Glutamatergic neuron (in vitro differentiated cells): ENCODE measurements around the gene OR10D3. TPM values are rescaled to one million over a fixed set of nuclear protein-coding genes. Genes with fewer than 3 reads are reported as not detected.

Experiments
- DNase-seq: peaks from one replicate; pipeline ENCODE4 v3.0.0; 2022
- H3K27ac Mint-ChIP-seq: one replicate; pipeline ENCODE4 v1.8.0; 2020; ENCODE audit warnings: mild to moderate bottlenecking, mixed read lengths, inconsistent platforms; ENCODE audit not compliant: unreplicated experiment
- H3K27me3 Mint-ChIP-seq: one replicate; pipeline ENCODE4 v1.8.0; 2020; ENCODE audit warnings: mild to moderate bottlenecking, moderate library complexity, mixed read lengths, inconsistent platforms; ENCODE audit not compliant: unreplicated experiment
- H3K36me3 Mint-ChIP-seq: one replicate; pipeline ENCODE4 v1.8.0; 2020; ENCODE audit warnings: mild to moderate bottlenecking, mixed read lengths, inconsistent platforms; ENCODE audit not compliant: unreplicated experiment
- H3K4me1 Mint-ChIP-seq: one replicate; pipeline ENCODE4 v1.8.0; 2020; ENCODE audit warnings: mild to moderate bottlenecking, low read depth, mixed read lengths, inconsistent platforms; ENCODE audit not compliant: unreplicated experiment
- H3K4me3 Mint-ChIP-seq: one replicate; pipeline ENCODE4 v1.8.0; 2020; ENCODE audit warnings: mild to moderate bottlenecking, mixed read lengths, inconsistent platforms; ENCODE audit not compliant: unreplicated experiment
- H3K9me3 Mint-ChIP-seq: one replicate; pipeline ENCODE4 v1.8.0; 2020; ENCODE audit warnings: mild to moderate bottlenecking, moderate library complexity, mixed read lengths, inconsistent platforms; ENCODE audit not compliant: unreplicated experiment
- total RNA-seq: library from RNA; stranded (reverse); fragmentation: NEBNext Ultra II Directional; extraction: Animal tissue kit (Norgen Biotek cat#: 25700); gene quantifications from one replicate; pipeline ENCODE4 v1.2.1, GENCODE V29; 2021; ENCODE audit not compliant: unreplicated experiment
- TF ChIP-seq, protein P1 (sequence below): fragments of 200-600 bp; sonication (generic); IDR thresholded peaks from one replicate; pipeline ENCODE4 v1.5.0; 2021; ENCODE audit not compliant: partially characterized antibody, unreplicated experiment

The OR10D3 gene
- total RNA-seq, 1 donor from 2014 or later = 0.29 TPM

DNA sequence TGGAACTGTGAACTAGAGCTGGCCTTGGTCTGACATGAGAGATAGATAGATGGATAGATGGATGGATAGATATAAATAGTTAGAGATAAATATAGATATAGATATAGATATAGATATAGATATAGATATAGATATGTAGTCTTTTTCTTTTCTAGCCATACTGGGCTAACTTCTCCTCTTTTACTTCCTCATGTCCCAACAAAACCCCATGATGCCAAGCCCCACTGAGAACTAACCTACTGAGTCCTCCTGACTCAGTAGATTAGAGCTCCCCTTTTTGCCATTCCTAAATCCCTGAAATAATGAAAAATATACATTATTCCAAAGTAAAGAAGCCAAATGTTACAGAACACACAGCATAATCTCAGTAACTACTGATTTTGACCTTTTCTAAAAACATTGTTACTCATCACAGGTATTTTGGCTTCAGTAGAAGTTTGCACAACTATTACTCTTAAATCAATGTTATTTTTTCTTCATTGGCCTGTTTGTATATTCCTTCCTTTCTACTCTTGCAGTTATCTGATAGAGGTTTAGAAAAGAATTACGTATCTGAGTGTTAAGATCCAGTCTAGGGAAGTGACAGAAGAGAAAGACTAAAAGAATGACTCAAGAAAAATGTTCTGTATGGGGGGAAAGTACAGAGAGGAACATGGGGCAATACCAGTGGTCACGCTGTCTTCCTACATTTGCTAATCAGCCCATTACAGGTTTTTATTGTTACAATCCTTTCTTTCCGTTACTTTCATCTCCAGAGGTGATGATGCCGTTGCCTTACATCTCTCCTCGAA lies 6.0 kb upstream of the OR10D3 start:
- H3K36me3 Mint-ChIP-seq = no peaks in the 10 kb centered on the region
- H3K27ac Mint-ChIP-seq = no peak overlapping the region
- H3K27me3 Mint-ChIP-seq = no peaks in the 10 kb centered on the region

DNA sequence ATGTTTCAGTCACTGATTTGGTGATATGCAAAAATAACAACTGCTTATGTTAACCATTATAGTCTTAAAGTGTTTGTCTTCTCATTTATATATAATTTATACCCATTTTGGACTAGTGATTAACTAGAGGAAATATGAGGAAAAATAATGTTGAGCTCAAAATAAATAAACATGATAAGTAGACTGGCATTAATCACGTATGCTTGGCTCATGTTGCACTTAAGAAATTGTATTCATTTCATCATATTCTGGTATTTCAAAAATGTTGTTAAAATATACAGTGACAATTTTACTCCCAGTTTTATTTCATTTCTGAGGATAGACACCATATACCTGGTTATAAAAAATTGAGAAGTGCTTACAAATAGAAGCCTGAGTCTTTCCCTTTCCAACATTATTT lies 3.8 kb upstream of the OR10D3 start:
- Mint-ChIP-seq H3K4me3 (no peak overlapping the region), H3K9me3 (no peaks in the 10 kb centered on the region), H3K27ac (no peak overlapping the region), H3K27me3 (no peaks in the 10 kb centered on the region), H3K4me1 (no peaks in the 10 kb centered on the region), H3K36me3 (no peaks in the 10 kb centered on the region)
- TF ChIP-seq, protein P1, sequence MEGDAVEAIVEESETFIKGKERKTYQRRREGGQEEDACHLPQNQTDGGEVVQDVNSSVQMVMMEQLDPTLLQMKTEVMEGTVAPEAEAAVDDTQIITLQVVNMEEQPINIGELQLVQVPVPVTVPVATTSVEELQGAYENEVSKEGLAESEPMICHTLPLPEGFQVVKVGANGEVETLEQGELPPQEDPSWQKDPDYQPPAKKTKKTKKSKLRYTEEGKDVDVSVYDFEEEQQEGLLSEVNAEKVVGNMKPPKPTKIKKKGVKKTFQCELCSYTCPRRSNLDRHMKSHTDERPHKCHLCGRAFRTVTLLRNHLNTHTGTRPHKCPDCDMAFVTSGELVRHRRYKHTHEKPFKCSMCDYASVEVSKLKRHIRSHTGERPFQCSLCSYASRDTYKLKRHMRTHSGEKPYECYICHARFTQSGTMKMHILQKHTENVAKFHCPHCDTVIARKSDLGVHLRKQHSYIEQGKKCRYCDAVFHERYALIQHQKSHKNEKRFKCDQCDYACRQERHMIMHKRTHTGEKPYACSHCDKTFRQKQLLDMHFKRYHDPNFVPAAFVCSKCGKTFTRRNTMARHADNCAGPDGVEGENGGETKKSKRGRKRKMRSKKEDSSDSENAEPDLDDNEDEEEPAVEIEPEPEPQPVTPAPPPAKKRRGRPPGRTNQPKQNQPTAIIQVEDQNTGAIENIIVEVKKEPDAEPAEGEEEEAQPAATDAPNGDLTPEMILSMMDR = no peak
- no peak for DNase-seq

More for the DNA sequence above, 6.0 kb upstream of the OR10D3 start:
- DNase-seq = no peak
- no peaks in the 10 kb centered on the region for H3K9me3 Mint-ChIP-seq
- peaks cover 16% of the 10 kb centered on the region for H3K4me1 Mint-ChIP-seq
- TF ChIP-seq, protein P1 = no peak
- no peak overlapping the region for H3K4me3 Mint-ChIP-seq

DNA sequence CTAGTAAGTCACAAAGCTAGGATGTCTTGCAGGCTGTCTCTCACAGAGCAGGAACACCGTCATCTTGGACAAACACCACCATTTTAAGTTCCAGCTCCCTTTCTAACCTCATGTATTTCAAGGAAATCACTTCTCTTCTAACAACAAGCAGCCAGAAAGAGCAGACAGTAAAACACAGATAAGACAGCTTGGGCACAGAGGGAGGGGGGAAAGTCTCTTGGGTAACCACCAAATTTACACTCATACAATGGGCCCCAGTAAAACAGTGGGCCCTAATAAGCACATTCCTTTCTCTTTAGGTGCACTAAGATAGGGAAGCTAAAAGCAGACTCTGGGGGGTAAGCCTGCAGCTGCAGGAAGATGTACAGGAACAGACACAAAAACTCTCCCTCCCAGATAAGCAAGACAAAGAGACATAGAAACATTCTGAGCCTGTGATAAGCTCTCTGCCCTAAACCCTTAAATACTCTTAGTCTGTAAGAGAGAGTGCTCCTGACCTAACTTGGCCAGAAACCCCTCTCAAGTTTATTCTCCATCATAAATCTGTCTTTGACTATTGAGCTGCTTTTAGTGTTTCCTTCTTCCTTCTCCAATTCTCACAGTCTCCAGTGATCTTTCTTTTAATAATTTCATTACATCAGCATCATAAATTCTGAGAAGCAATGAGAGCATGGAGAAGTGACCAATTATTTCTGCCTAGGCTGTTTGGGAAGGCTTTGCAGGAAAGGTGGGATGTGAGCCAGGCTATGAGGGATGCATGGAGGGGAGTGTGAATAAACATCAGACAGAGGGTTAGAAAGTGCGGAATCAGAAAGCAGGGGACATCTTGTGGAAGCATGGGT lies 7.4 kb downstream of the OR10D3 start:
- TF ChIP-seq, protein P1 = no peak
- no peak for DNase-seq
- peaks cover 3% of the 10 kb centered on the region for H3K9me3 Mint-ChIP-seq
- no peak overlapping the region for H3K27ac Mint-ChIP-seq
- H3K4me1 Mint-ChIP-seq = peaks cover 14% of the 10 kb centered on the region
- H3K36me3 Mint-ChIP-seq = no peaks in the 10 kb centered on the region
- no peak overlapping the region for H3K4me3 Mint-ChIP-seq
- peaks cover 2% of the 10 kb centered on the region for H3K27me3 Mint-ChIP-seq

DNA sequence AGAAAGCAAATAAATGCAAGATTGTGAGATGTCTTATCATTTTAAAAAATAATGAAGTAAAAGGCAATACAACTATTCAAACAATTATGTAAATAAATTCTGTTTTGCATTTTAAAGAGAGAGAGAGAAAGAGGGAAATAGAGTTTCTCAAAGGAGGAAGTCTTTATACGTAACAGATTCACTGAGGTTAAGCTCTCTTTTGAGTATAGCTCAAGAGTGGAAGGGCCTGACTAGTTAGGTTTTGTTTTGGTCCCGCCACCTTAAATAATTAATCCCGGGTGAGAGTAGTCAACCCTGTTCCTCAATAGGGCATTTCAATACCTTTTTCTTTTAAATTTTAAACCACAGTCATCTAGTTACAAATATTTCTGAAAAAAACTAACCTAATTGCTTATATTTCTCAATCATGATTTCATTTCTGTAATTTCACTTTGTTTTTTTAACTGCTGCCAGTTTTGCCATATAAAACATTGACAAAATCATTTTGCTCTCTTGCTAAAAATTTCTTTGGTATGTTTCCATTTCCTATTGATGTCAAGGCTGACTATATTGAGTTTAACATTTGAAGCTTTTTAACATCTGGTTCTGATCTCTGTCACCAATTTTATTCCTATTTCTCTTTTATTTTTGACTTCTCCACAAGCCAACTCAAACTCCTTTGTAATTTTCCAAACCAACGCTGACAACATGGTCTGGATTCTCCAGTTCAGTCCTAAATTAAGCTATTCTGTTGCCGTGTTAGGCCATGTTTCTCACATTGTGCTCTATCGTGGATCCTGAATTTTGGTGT lies 10.3 kb downstream of the OR10D3 start:
- H3K9me3 Mint-ChIP-seq = peaks cover 3% of the 10 kb centered on the region
- no peaks in the 10 kb centered on the region for H3K36me3 Mint-ChIP-seq
- H3K4me1 Mint-ChIP-seq = peaks cover 17% of the 10 kb centered on the region
- DNase-seq = no peak
- no peak overlapping the region for H3K4me3 Mint-ChIP-seq
- TF ChIP-seq, protein P1 = no peak
- no peak overlapping the region for H3K27ac Mint-ChIP-seq
- H3K27me3 Mint-ChIP-seq = peaks cover 2% of the 10 kb centered on the region
